Measurements from ENCODE around the gene RAB3IL1.

Gene RAB3IL1

DNA sequence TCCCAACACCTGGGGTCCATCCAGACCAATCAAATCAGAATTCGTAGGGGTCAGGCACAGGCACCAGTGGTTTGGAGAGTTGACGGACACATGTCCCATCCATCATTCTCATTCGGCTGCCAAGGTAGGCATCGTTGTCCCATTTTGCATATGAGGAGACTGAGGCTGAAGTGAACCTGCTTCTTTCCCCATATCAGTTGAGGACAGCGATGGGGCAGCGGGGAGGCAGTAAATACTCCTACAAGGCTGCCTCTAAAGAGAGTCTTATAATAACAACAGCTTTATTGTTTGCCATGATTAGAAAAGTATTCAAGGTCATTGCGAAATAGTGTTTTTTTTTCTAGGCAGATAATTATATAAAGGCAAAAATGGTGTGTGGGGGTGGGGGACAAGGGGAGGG is 31.1 kb upstream of the RAB3IL1 start (continued):
- no peak for TF ChIP-seq ZNF585B (tag by site-specific recombination; IDR thresholded peaks at IDR 0.05)

DNA sequence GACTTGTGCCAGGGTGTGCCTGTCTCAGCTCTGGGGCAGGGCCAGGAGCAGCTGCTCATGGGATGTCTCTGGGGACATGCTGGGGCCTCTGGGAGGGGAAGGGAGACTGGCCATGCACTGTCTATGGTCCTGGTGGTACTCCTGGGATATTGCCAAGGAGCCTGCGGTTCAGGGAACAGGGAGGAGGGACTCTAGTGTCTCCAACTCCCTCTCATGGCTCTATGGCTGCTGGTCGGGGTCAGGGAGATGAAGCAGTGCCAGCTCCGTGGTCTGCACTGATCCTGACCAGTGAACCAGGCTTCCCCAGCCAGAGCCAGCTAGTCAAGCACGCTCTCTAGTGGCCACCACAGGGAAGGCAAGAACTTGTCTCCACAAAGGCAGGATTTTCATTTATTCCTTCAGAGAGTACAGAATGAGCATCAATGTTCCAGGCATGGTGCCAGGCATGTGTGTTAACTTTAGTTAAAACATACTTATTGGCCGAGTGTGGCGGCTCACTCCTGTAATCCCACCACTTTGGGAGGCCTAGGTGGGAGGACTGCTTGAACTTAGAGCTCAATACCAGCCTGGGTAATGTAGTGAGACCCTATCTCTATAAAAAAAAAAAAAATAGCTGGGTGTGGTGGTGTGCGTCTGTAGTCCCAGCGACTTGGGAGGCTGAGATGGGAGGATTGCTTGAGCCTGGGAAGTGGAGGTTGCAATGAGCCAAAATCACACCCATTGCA is 30.3 kb upstream of the RAB3IL1 start:
- ChIA-PET POLR2A (interaction anchor here (0.8 to 1.4 kb wide), 4 partner anchors 21 to 135 kb away, joined by 3 to 7 read pairs (median 4); no protein-coding TSS in a partner anchor), CTCF (interaction anchor here (0.6 to 7.6 kb wide), 65 partner anchors 8 to 287 kb away, joined by 3 to 329 read pairs (median 4); partner anchors contain the start of genes FADS3, FEN1, FTH1 and TMEM258)
- H3K9me3 ChIP-seq (ENCODE audit: control insufficient read depth, insufficient read depth, low read depth, low read length) = no peaks in the 10 kb centered on the region
- no peak overlapping the region for H3K4me3 ChIP-seq (ENCODE audit: low read depth, low read length)
- no peaks in the 10 kb centered on the region for H3K36me3 ChIP-seq (ENCODE audit: control insufficient read depth in 2 of 2, insufficient read depth in 1 of 2, low read length in 2 of 2)
- peaks cover 3% of the 10 kb centered on the region; the same call in 1 of the 2 replicates for H3K4me1 ChIP-seq (ENCODE audit: control insufficient read depth, insufficient read depth, low read length)
- no peak overlapping the region for H3K27ac ChIP-seq (ENCODE audit: extremely low read depth, low read depth, low read length)
- TF ChIP-seq ZIC2 (tag by site-specific recombination; IDR thresholded peaks at IDR 0.05) (peak; percentile 31; the same call in 1 of the 2 replicates), ZNF600 (tag by site-specific recombination; IDR thresholded peaks at IDR 0.05) (peak; percentile 92), ZNF555 (tag by site-specific recombination; conservative IDR thresholded peaks at IDR 0.05) (no peak), ZNF521 (tag by site-specific recombination; IDR thresholded peaks at IDR 0.05) (no peak), WT1 (tag by site-specific recombination; IDR thresholded peaks at IDR 0.05) (no peak), ZNF175 (tag by site-specific recombination; IDR thresholded peaks at IDR 0.05) (no peak), ZNF266 (tag by site-specific recombination; IDR thresholded peaks at IDR 0.05; ENCODE audit: low read depth) (no peak), FEZF1 (tag by site-specific recombination; IDR thresholded peaks at IDR 0.05) (peak; percentile 80), ZBTB17 (tag by site-specific recombination; IDR thresholded peaks at IDR 0.05) (peak; percentile 71), ZNF830 (tag by site-specific recombination; IDR thresholded peaks at IDR 0.05; ENCODE audit: low read depth) (no peak), ZSCAN30 (tag by site-specific recombination; IDR thresholded peaks at IDR 0.05) (peak; percentile 50; the same call in 1 of the 2 replicates), HOXC10 (CRISPR knock-in tag; IDR thresholded peaks at IDR 0.05) (no peak), ZNF138 (tag by site-specific recombination; IDR thresholded peaks at IDR 0.05; ENCODE audit: borderline replicate concordance) (no peak), ZEB2 (tag by site-specific recombination; IDR thresholded peaks at IDR 0.05) (peak; percentile 27; the same call in 1 of the 2 replicates), ZNF629 (tag by site-specific recombination; IDR thresholded peaks at IDR 0.05) (no peak), ZNF654 (tag by site-specific recombination; IDR thresholded peaks at IDR 0.05; ENCODE audit: low read depth) (peak; percentile 92), ZNF350 (tag by site-specific recombination; IDR thresholded peaks at IDR 0.05) (no peak), ZNF660 (tag by site-specific recombination; IDR thresholded peaks at IDR 0.05) (peak; percentile 92), ZNF2 (tag by site-specific recombination; IDR thresholded peaks at IDR 0.05) (peak; percentile 38; the same call in 1 of the 2 replicates), ZNF394 (tag by site-specific recombination; IDR thresholded peaks at IDR 0.05; ENCODE audit: borderline replicate concordance) (0 out of 2 replicates have a peak, but pooled peaks have one; percentile 15)
- TF ChIP-seq, protein P1, sequence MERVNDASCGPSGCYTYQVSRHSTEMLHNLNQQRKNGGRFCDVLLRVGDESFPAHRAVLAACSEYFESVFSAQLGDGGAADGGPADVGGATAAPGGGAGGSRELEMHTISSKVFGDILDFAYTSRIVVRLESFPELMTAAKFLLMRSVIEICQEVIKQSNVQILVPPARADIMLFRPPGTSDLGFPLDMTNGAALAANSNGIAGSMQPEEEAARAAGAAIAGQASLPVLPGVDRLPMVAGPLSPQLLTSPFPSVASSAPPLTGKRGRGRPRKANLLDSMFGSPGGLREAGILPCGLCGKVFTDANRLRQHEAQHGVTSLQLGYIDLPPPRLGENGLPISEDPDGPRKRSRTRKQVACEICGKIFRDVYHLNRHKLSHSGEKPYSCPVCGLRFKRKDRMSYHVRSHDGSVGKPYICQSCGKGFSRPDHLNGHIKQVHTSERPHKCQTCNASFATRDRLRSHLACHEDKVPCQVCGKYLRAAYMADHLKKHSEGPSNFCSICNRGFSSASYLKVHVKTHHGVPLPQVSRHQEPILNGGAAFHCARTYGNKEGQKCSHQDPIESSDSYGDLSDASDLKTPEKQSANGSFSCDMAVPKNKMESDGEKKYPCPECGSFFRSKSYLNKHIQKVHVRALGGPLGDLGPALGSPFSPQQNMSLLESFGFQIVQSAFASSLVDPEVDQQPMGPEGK (tag by site-specific recombination; IDR thresholded peaks at IDR 0.05) = no peak
- TF ChIP-seq, protein P2, sequence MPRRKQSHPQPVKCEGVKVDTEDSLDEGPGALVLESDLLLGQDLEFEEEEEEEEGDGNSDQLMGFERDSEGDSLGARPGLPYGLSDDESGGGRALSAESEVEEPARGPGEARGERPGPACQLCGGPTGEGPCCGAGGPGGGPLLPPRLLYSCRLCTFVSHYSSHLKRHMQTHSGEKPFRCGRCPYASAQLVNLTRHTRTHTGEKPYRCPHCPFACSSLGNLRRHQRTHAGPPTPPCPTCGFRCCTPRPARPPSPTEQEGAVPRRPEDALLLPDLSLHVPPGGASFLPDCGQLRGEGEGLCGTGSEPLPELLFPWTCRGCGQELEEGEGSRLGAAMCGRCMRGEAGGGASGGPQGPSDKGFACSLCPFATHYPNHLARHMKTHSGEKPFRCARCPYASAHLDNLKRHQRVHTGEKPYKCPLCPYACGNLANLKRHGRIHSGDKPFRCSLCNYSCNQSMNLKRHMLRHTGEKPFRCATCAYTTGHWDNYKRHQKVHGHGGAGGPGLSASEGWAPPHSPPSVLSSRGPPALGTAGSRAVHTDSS (tag by site-specific recombination; IDR thresholded peaks at IDR 0.05) = no peak
- TF ChIP-seq, protein P3, sequence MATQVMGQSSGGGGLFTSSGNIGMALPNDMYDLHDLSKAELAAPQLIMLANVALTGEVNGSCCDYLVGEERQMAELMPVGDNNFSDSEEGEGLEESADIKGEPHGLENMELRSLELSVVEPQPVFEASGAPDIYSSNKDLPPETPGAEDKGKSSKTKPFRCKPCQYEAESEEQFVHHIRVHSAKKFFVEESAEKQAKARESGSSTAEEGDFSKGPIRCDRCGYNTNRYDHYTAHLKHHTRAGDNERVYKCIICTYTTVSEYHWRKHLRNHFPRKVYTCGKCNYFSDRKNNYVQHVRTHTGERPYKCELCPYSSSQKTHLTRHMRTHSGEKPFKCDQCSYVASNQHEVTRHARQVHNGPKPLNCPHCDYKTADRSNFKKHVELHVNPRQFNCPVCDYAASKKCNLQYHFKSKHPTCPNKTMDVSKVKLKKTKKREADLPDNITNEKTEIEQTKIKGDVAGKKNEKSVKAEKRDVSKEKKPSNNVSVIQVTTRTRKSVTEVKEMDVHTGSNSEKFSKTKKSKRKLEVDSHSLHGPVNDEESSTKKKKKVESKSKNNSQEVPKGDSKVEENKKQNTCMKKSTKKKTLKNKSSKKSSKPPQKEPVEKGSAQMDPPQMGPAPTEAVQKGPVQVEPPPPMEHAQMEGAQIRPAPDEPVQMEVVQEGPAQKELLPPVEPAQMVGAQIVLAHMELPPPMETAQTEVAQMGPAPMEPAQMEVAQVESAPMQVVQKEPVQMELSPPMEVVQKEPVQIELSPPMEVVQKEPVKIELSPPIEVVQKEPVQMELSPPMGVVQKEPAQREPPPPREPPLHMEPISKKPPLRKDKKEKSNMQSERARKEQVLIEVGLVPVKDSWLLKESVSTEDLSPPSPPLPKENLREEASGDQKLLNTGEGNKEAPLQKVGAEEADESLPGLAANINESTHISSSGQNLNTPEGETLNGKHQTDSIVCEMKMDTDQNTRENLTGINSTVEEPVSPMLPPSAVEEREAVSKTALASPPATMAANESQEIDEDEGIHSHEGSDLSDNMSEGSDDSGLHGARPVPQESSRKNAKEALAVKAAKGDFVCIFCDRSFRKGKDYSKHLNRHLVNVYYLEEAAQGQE (tag by site-specific recombination; IDR thresholded peaks at IDR 0.05) = peak; percentile 75
- TF ChIP-seq, protein P4, sequence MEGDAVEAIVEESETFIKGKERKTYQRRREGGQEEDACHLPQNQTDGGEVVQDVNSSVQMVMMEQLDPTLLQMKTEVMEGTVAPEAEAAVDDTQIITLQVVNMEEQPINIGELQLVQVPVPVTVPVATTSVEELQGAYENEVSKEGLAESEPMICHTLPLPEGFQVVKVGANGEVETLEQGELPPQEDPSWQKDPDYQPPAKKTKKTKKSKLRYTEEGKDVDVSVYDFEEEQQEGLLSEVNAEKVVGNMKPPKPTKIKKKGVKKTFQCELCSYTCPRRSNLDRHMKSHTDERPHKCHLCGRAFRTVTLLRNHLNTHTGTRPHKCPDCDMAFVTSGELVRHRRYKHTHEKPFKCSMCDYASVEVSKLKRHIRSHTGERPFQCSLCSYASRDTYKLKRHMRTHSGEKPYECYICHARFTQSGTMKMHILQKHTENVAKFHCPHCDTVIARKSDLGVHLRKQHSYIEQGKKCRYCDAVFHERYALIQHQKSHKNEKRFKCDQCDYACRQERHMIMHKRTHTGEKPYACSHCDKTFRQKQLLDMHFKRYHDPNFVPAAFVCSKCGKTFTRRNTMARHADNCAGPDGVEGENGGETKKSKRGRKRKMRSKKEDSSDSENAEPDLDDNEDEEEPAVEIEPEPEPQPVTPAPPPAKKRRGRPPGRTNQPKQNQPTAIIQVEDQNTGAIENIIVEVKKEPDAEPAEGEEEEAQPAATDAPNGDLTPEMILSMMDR (tag by site-specific recombination; IDR thresholded peaks at IDR 0.05) = peak; percentile 77
- TF ChIP-seq, protein P5, sequence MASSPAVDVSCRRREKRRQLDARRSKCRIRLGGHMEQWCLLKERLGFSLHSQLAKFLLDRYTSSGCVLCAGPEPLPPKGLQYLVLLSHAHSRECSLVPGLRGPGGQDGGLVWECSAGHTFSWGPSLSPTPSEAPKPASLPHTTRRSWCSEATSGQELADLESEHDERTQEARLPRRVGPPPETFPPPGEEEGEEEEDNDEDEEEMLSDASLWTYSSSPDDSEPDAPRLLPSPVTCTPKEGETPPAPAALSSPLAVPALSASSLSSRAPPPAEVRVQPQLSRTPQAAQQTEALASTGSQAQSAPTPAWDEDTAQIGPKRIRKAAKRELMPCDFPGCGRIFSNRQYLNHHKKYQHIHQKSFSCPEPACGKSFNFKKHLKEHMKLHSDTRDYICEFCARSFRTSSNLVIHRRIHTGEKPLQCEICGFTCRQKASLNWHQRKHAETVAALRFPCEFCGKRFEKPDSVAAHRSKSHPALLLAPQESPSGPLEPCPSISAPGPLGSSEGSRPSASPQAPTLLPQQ (tag by site-specific recombination; IDR thresholded peaks at IDR 0.05) = peak; percentile 39; the same call in 1 of the 2 replicates
